ENCODE results near the gene TROAP.

The TROAP gene

DNA sequence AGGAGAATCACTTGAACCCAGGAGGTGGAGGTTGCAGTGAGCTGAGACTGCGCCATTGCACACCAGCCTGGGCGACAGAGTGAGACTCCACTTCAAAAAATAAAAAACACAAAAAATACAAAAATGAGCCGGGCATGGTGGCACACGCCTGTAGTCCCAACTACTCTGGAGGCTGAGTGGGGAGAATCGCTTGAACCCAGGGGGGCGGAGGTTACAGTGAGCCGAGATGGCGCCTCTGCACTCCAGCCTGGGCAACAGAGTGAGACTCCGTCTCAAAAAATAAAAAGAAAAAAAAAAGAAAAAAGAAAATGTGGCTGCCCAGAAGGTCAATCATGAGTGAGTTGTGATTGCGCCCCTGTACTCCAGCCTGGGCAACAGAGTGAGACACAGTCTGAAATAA is 32.9 kb downstream of the TROAP start:
- Mint-ChIP-seq H3K36me3 (no peaks in the 10 kb centered on the region), H3K27me3 (peaks cover 22% of the 10 kb centered on the region), H3K27ac (no peak overlapping the region)

GRCh38 chr12:49357103-49357678 is 34.1 kb downstream of the TROAP start:
- Mint-ChIP-seq H3K4me3 (no peak overlapping the region), H3K27me3 (peaks cover 21% of the 10 kb centered on the region), H3K4me1 (ENCODE audit: low read depth) (peaks cover 6% of the 10 kb centered on the region), H3K9me3 (ENCODE audit: low read depth) (no peaks in the 10 kb centered on the region), H3K27ac (no peak overlapping the region), H3K36me3 (no peaks in the 10 kb centered on the region)

More for the DNA sequence above, 32.9 kb downstream of the TROAP start:
- Mint-ChIP-seq H3K4me3 (no peak overlapping the region), H3K9me3 (ENCODE audit: low read depth) (no peaks in the 10 kb centered on the region), H3K4me1 (ENCODE audit: low read depth) (peaks cover 6% of the 10 kb centered on the region)

- peaks cover 6% of the 10 kb centered on the region for H3K4me1 Mint-ChIP-seq (ENCODE audit: low read depth)
- H3K27ac Mint-ChIP-seq = peak overlapping the region; percentile 10
- no peak overlapping the region for H3K4me3 Mint-ChIP-seq
- H3K27me3 Mint-ChIP-seq = peaks cover 17% of the 10 kb centered on the region
- no peaks in the 10 kb centered on the region for H3K9me3 Mint-ChIP-seq (ENCODE audit: low read depth)
- no peaks in the 10 kb centered on the region for H3K36me3 Mint-ChIP-seq
Observed at GRCh38 chr12:49358483-49359141, 35.6 kb downstream of the TROAP start.

- Mint-ChIP-seq H3K9me3 (ENCODE audit: low read depth) (no peaks in the 10 kb centered on the region), H3K4me3 (no peak overlapping the region), H3K27ac (no peak overlapping the region), H3K27me3 (peaks cover 13% of the 10 kb centered on the region), H3K36me3 (no peaks in the 10 kb centered on the region), H3K4me1 (ENCODE audit: low read depth) (peaks cover 6% of the 10 kb centered on the region)
Observed at GRCh38 chr12:49359671-49360070, 36.6 kb downstream of the TROAP start.

GRCh38 chr12:49362077-49362476 is 39.0 kb downstream of the TROAP start:
- Mint-ChIP-seq H3K4me3 (no peak overlapping the region), H3K36me3 (no peaks in the 10 kb centered on the region), H3K27me3 (peaks cover 7% of the 10 kb centered on the region), H3K9me3 (ENCODE audit: low read depth) (no peaks in the 10 kb centered on the region), H3K27ac (no peak overlapping the region), H3K4me1 (ENCODE audit: low read depth) (peaks cover 13% of the 10 kb centered on the region)

DNA sequence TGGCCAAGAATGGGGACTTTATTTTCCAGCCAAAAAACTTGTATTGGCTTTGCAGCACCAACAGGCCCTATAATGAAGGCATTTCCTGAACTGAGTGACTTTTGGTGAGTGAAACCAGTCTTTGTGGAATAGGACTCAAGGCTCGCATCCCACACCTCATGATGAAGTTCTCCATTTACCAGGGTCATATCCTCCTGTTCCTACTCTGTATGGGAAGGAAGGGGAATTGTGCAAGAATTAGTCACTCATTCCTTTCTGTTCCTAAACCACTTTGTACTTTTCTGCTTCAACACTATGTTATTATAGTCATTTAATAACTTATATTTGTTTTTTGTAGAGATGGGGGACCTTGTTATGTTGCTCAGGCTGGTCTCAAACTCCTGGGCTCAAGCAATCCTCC is 41.9 kb downstream of the TROAP start:
- H3K4me3 Mint-ChIP-seq = no peak overlapping the region
- H3K4me1 Mint-ChIP-seq (ENCODE audit: low read depth) = peaks cover 25% of the 10 kb centered on the region
- H3K27me3 Mint-ChIP-seq = peaks cover 3% of the 10 kb centered on the region
- H3K36me3 Mint-ChIP-seq = no peaks in the 10 kb centered on the region
- no peak overlapping the region for H3K27ac Mint-ChIP-seq
- no peaks in the 10 kb centered on the region for H3K9me3 Mint-ChIP-seq (ENCODE audit: low read depth)

DNA sequence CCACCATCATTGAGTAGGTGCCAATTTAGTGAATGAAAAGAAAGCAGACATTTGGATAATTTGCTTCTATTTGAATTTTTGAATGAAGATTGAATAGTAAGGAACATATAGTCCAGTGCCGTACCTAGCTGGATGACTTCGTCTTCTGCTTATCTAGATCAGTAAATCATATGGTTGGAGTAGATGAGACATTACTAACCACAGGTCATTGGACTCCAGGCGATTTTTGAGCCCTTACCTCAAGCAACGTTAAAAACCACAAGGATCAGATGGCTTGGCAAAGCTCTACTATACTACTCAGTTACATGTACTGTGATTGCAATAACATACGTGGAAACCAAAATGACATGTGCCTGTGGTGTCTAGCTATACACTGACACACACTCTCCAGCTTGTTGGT is 42.5 kb downstream of the TROAP start:
- Mint-ChIP-seq H3K27ac (peak overlapping the region; percentile 12), H3K27me3 (peaks cover 3% of the 10 kb centered on the region)

GRCh38 chr12:49366096-49366651 is 43.1 kb downstream of the TROAP start:
- H3K4me1 Mint-ChIP-seq (ENCODE audit: low read depth) = peaks cover 27% of the 10 kb centered on the region
- H3K9me3 Mint-ChIP-seq (ENCODE audit: low read depth) = no peaks in the 10 kb centered on the region
- peak overlapping the region; percentile 97 for H3K27ac Mint-ChIP-seq
- peak overlapping the region; percentile 87 for H3K4me3 Mint-ChIP-seq
- no peaks in the 10 kb centered on the region for H3K36me3 Mint-ChIP-seq
- H3K27me3 Mint-ChIP-seq = no peaks in the 10 kb centered on the region

More for the DNA sequence above, 42.5 kb downstream of the TROAP start:
- Mint-ChIP-seq H3K36me3 (no peaks in the 10 kb centered on the region), H3K4me3 (peak overlapping the region; percentile 68), H3K9me3 (ENCODE audit: low read depth) (no peaks in the 10 kb centered on the region), H3K4me1 (ENCODE audit: low read depth) (peaks cover 27% of the 10 kb centered on the region)

GRCh38 chr12:49366652-49367380 is 43.8 kb downstream of the TROAP start:
- H3K4me3 Mint-ChIP-seq = peak overlapping the region; percentile 87
- H3K4me1 Mint-ChIP-seq (ENCODE audit: low read depth) = peaks cover 27% of the 10 kb centered on the region
- H3K36me3 Mint-ChIP-seq = no peaks in the 10 kb centered on the region
- peak overlapping the region; percentile 97 for H3K27ac Mint-ChIP-seq
- no peaks in the 10 kb centered on the region for H3K9me3 Mint-ChIP-seq (ENCODE audit: low read depth)
- H3K27me3 Mint-ChIP-seq = no peaks in the 10 kb centered on the region

GRCh38 chr12:49367381-49368239 is 44.6 kb downstream of the TROAP start, which contains the start of gene SPATS2:
TSS of gene SPATS2 (plus strand) at chr12:49367462. CDS start at chr12:49461013, 93,551 bp downstream.
- Mint-ChIP-seq H3K36me3 (peaks cover under 1% of the 10 kb centered on the region), H3K27me3 (no peaks in the 10 kb centered on the region), H3K4me1 (ENCODE audit: low read depth) (peaks cover 27% of the 10 kb centered on the region), H3K27ac (peak within 1 kb of the TSS; percentile 97), H3K4me3 (peak within 1 kb of the TSS; percentile 87), H3K9me3 (ENCODE audit: low read depth) (no peaks in the 10 kb centered on the region)

GRCh38 chr12:49368240-49368600 is 45.2 kb downstream of the TROAP start:
- peak overlapping the region; percentile 24 for H3K27ac Mint-ChIP-seq
- H3K9me3 Mint-ChIP-seq (ENCODE audit: low read depth) = no peaks in the 10 kb centered on the region
- H3K4me1 Mint-ChIP-seq (ENCODE audit: low read depth) = peaks cover 27% of the 10 kb centered on the region
- no peaks in the 10 kb centered on the region for H3K27me3 Mint-ChIP-seq
- H3K4me3 Mint-ChIP-seq = peak overlapping the region; percentile 87
- peaks cover 2% of the 10 kb centered on the region for H3K36me3 Mint-ChIP-seq

DNA sequence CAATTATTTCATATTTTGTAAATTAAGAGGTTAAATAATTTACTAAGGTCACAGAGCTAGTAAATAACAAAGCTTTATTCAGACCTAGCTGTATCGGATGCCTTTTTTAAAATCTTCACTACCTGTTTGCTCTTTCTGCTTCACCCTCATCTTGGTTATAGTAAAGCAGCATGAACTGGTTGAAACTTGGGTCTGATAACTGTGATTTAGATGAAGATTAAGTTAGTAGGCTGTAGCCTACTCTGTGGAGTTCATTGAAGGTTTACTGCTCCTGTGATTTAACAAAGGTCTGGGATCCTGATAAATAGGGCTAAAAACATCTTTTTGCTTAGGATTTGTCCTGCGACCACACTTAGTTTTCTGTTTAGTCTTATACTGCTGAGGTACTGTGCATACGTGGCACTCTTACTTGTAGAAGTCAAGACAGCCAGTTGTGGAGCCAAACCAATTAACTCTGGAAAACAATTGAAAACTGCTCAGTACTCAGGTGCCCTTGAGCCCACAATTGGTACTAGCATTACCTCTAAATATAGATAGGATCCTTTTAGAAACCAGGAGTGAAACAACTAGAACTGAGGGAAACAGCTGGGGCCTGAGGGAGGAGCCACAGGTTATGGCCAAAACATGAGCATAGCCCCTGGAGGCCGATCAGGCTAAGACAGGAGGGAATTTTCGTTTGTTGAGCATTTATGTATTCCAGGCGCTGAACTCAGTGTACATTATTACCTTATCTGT is 46.5 kb downstream of the TROAP start:
- no peaks in the 10 kb centered on the region for H3K9me3 Mint-ChIP-seq (ENCODE audit: low read depth)
- peaks cover 2% of the 10 kb centered on the region for H3K36me3 Mint-ChIP-seq
- H3K27ac Mint-ChIP-seq = peak overlapping the region; percentile 19
- peak overlapping the region; percentile 21 for H3K4me3 Mint-ChIP-seq
- no peaks in the 10 kb centered on the region for H3K27me3 Mint-ChIP-seq
- peaks cover 27% of the 10 kb centered on the region for H3K4me1 Mint-ChIP-seq (ENCODE audit: low read depth)

- Mint-ChIP-seq H3K27me3 (no peaks in the 10 kb centered on the region), H3K4me1 (ENCODE audit: low read depth) (peaks cover 26% of the 10 kb centered on the region), H3K36me3 (peaks cover 2% of the 10 kb centered on the region), H3K9me3 (ENCODE audit: low read depth) (no peaks in the 10 kb centered on the region), H3K4me3 (no peak overlapping the region), H3K27ac (no peak overlapping the region)
Observed at GRCh38 chr12:49370539-49370938, 47.5 kb downstream of the TROAP start.

DNA sequence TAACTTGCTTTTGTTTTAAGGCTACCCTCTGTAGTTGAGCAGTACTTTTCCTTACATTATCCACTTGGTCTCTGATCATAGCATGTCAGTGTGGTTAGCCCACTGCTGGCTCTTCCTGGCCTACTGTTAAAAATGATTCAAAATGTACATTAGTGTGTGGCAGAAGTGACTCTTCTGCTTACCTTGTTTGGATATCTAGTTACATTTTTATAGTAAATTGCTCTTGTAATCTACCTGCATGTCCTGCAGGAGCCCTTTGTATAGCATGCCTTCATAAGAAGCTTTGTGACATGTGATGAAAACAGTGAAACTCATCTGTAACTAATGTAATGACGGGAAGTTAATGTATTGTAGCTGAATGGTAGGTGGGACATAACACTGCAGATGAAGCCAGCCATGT is 52.4 kb downstream of the TROAP start:
- Mint-ChIP-seq H3K4me3 (no peak overlapping the region), H3K4me1 (ENCODE audit: low read depth) (no peaks in the 10 kb centered on the region), H3K36me3 (peaks cover 2% of the 10 kb centered on the region), H3K9me3 (ENCODE audit: low read depth) (no peaks in the 10 kb centered on the region), H3K27ac (peak overlapping the region; percentile 2), H3K27me3 (no peaks in the 10 kb centered on the region)
